HFFc6 (cell line): ENCODE data around the gene ANAPC2. TPM values are rescaled to one million over a fixed set of nuclear protein-coding genes. Genes with fewer than 3 reads are reported as not detected.
A peak's percentile ranks its signal among the peaks of the same experiment; 100 is the strongest.

Source experiments
- DNase-seq: peaks from one replicate; pipeline ENCODE4 v3.0.0-alpha.2; 2018
- H3K27ac Mint-ChIP-seq: 2 replicates; pipeline ENCODE4 v1.8.0; 2020; ENCODE audit warnings: mild to moderate bottlenecking, mixed read lengths
- H3K27me3 Mint-ChIP-seq: 2 replicates; pipeline ENCODE4 v1.8.0; 2021; ENCODE audit warnings: mild to moderate bottlenecking, moderate library complexity, mixed read lengths; ENCODE audit not compliant: insufficient read depth
- H3K36me3 Mint-ChIP-seq: 2 replicates; pipeline ENCODE4 v1.8.0; 2021; ENCODE audit warnings: low read depth, mixed read lengths
- H3K4me1 Mint-ChIP-seq: 2 replicates; pipeline ENCODE4 v1.8.0; 2020; ENCODE audit warnings: low read depth, mixed read lengths
- H3K4me3 Mint-ChIP-seq: 2 replicates; pipeline ENCODE4 v1.8.0; 2020; ENCODE audit warnings: mild to moderate bottlenecking, moderate library complexity, mixed read lengths
- H3K9me3 Mint-ChIP-seq: 2 replicates; pipeline ENCODE4 v1.8.0; 2020; ENCODE audit warnings: mild to moderate bottlenecking, mixed read lengths
- microRNA-seq: library from miRNA; unstranded; fragments of <30 nt; microRNA quantifications from one replicate; pipeline ENCODE4, GENCODE V29; 2019
- total RNA-seq, 6 experiments: library from RNA; stranded (reverse); fragmentation: NEBNext Ultra II Directional; extraction: Animal tissue kit (Norgen Biotek cat#: 25700); gene quantifications; 2 replicates in 1 of 6; 3 replicates in 5 of 6; pipeline ENCODE4 v1.2.3, GENCODE V29; 2021
- TF ChIP-seq, protein P1 (sequence below): fragments of 200-600 bp; sonication (generic); IDR thresholded peaks from 2 replicates; pipeline ENCODE4 v1.5.0; 2021; ENCODE audit warnings: antibody characterized with exemption, mild to moderate bottlenecking

The ANAPC2 gene
- total RNA-seq, 6 experiments from 2014 or later, result 34.8 to 41.5 (median 37.4) TPM

GRCh38 chr9:137128862-137129455 lies 59.4 kb downstream of the ANAPC2 start:
- H3K27ac Mint-ChIP-seq, result peak overlapping the region; percentile 65
- no peaks in the 10 kb centered on the region; the same call in none of the 2 replicates for H3K27me3 Mint-ChIP-seq
- peaks cover 10% of the 10 kb centered on the region for H3K36me3 Mint-ChIP-seq
- DNase-seq, result no peak
- H3K4me3 Mint-ChIP-seq, result peak overlapping the region; percentile 88
- H3K9me3 Mint-ChIP-seq, result no peaks in the 10 kb centered on the region
- TF ChIP-seq, protein P1, sequence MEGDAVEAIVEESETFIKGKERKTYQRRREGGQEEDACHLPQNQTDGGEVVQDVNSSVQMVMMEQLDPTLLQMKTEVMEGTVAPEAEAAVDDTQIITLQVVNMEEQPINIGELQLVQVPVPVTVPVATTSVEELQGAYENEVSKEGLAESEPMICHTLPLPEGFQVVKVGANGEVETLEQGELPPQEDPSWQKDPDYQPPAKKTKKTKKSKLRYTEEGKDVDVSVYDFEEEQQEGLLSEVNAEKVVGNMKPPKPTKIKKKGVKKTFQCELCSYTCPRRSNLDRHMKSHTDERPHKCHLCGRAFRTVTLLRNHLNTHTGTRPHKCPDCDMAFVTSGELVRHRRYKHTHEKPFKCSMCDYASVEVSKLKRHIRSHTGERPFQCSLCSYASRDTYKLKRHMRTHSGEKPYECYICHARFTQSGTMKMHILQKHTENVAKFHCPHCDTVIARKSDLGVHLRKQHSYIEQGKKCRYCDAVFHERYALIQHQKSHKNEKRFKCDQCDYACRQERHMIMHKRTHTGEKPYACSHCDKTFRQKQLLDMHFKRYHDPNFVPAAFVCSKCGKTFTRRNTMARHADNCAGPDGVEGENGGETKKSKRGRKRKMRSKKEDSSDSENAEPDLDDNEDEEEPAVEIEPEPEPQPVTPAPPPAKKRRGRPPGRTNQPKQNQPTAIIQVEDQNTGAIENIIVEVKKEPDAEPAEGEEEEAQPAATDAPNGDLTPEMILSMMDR, result no peak
- H3K4me1 Mint-ChIP-seq, result peaks cover 22% of the 10 kb centered on the region

- no peaks in the 10 kb centered on the region; the same call in none of the 2 replicates for H3K27me3 Mint-ChIP-seq
- peaks cover 10% of the 10 kb centered on the region for H3K36me3 Mint-ChIP-seq
- H3K4me3 Mint-ChIP-seq, result peak overlapping the region; percentile 88
- DNase-seq, result no peak
- H3K27ac Mint-ChIP-seq, result peak overlapping the region; percentile 65
- TF ChIP-seq, protein P1, result no peak
- no peaks in the 10 kb centered on the region for H3K9me3 Mint-ChIP-seq
- peaks cover 22% of the 10 kb centered on the region for H3K4me1 Mint-ChIP-seq
Measured at GRCh38 chr9:137128158-137128861, 60.0 kb downstream of the ANAPC2 start.

- peak overlapping the region; percentile 48 for H3K27ac Mint-ChIP-seq
- DNase-seq, result no peak
- peaks cover 22% of the 10 kb centered on the region for H3K4me1 Mint-ChIP-seq
- H3K4me3 Mint-ChIP-seq, result peak overlapping the region; percentile 88
- H3K9me3 Mint-ChIP-seq, result no peaks in the 10 kb centered on the region
- H3K27me3 Mint-ChIP-seq, result no peaks in the 10 kb centered on the region; the same call in none of the 2 replicates
- TF ChIP-seq, protein P1, result no peak
- H3K36me3 Mint-ChIP-seq, result peaks cover 10% of the 10 kb centered on the region
Measured at GRCh38 chr9:137127301-137128157, 60.8 kb downstream of the ANAPC2 start.

DNA sequence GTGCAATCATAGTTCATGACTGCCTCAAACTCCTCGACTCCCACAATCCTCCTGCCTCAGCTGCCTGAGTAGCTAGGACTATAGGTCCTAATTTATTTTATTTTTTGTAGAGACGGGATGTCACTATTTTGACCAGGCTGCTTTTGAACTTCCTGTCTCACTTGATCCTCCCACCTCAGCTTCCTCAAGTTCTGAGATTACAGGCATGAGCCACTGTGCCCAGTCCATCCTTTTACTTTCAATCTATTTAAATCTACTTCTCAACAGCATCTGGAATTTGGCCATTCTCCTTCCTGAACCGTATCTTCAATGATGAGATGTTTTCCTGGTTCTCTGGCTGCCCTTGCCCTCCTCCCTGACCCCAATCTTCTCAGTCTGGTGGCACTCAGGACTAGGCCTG lies 61.6 kb downstream of the ANAPC2 start:
- H3K27ac Mint-ChIP-seq, result peak overlapping the region; percentile 48
- H3K27me3 Mint-ChIP-seq, result no peaks in the 10 kb centered on the region; the same call in none of the 2 replicates
- no peak overlapping the region for H3K4me3 Mint-ChIP-seq
- H3K9me3 Mint-ChIP-seq, result no peaks in the 10 kb centered on the region
- H3K36me3 Mint-ChIP-seq, result peaks cover 10% of the 10 kb centered on the region
- H3K4me1 Mint-ChIP-seq, result peaks cover 27% of the 10 kb centered on the region
- TF ChIP-seq, protein P1, result no peak
- DNase-seq, result no peak

Small RNA genes within 50 kb of the gene (microRNA-seq; reads per million reads assigned to microRNA genes)
- gene MIR3621, result not detected

Other genes starting within 250 kb of the ANAPC2 start
- 100 to 1,000 TPM in 1 of 6 experiments, 10 to 100 TPM in 5; 89.1 to 102 (median 94.4) TPM for gene FBXW5, start 243.8 kb downstream of the ANAPC2 start, total RNA-seq
- 1 to 10 TPM in 3 of 6 experiments, under 1 TPM in 3; 0.51 to 1.8 (median 0.97) TPM for gene C8G, start 243.3 kb downstream of the ANAPC2 start, total RNA-seq
- gene LCN12, start 236.3 kb downstream of the ANAPC2 start, total RNA-seq, result under 1 TPM in 2 of 6 experiments, not detected in 4; 0.14 to 0.31 TPM
- gene PTGDS, start 211.1 kb downstream of the ANAPC2 start, total RNA-seq, result not detected
- gene LCNL1, start 205.6 kb downstream of the ANAPC2 start, total RNA-seq, result not detected
- gene PAXX, start 196.1 kb downstream of the ANAPC2 start, total RNA-seq, result 10 to 100 TPM; 26.0 to 42.6 (median 29.0) TPM
- gene CLIC3, start 192.0 kb downstream of the ANAPC2 start, total RNA-seq, result 10 to 100 TPM in 2 of 6 experiments, 1 to 10 TPM in 4; 2.7 to 14.6 (median 4.0) TPM
- gene ABCA2, start 160.3 kb downstream of the ANAPC2 start, total RNA-seq, result 10 to 100 TPM; 18.3 to 36.3 (median 23.6) TPM
- gene FUT7, start 156.5 kb downstream of the ANAPC2 start, total RNA-seq, result not detected
- gene NPDC1, start 142.4 kb downstream of the ANAPC2 start, total RNA-seq, result 100 to 1,000 TPM; 112 to 197 (median 119) TPM
- gene ENTPD2, start 134.5 kb downstream of the ANAPC2 start, total RNA-seq, result under 1 TPM in 3 of 6 experiments, not detected in 3; 0.12 to 0.28 (median 0.16) TPM
- 10 to 100 TPM in 5 of 6 experiments, 1 to 10 TPM in 1; 7.7 to 14.8 (median 11.3) TPM for gene SAPCD2, start 118.0 kb downstream of the ANAPC2 start, total RNA-seq
- gene UAP1L1, start 111.0 kb downstream of the ANAPC2 start, total RNA-seq, result 10 to 100 TPM in 5 of 6 experiments, 1 to 10 TPM in 1; 9.4 to 13.1 (median 10.6) TPM
- gene MAN1B1, start 101.6 kb downstream of the ANAPC2 start, total RNA-seq, result 10 to 100 TPM; 70.1 to 90.2 (median 77.6) TPM
- gene DPP7, start 73.8 kb downstream of the ANAPC2 start, total RNA-seq, result 10 to 100 TPM; 47.5 to 90.2 (median 51.1) TPM
- 1 to 10 TPM in 1 of 6 experiments, under 1 TPM in 2, not detected in 3; 0.51 to 1.1 (median 0.66) TPM for gene GRIN1, start 49.4 kb downstream of the ANAPC2 start, total RNA-seq
- gene LRRC26, start 18.5 kb downstream of the ANAPC2 start, total RNA-seq, result not detected
- not detected for gene TMEM210, start 16.5 kb downstream of the ANAPC2 start, total RNA-seq
- gene SSNA1, start 116 bp upstream of the ANAPC2 start, total RNA-seq, result 10 to 100 TPM; 76.7 to 82.8 (median 82.1) TPM
- 10 to 100 TPM in 4 of 6 experiments, 1 to 10 TPM in 2; 9.9 to 18.1 (median 13.3) TPM for gene TPRN, start 12.2 kb upstream of the ANAPC2 start, total RNA-seq
- gene TMEM203, start 17.1 kb upstream of the ANAPC2 start, total RNA-seq, result 10 to 100 TPM; 38.7 to 47.4 (median 40.1) TPM
- 10 to 100 TPM; 13.1 to 17.3 (median 16.6) TPM for gene NDOR1, start 17.1 kb upstream of the ANAPC2 start, total RNA-seq
- gene RNF208, start 33.7 kb upstream of the ANAPC2 start, total RNA-seq, result 1 to 10 TPM; 2.5 to 3.8 (median 3.4) TPM
- under 1 TPM; 0.41 to 0.97 (median 0.68) TPM for gene CYSRT1, start 36.6 kb upstream of the ANAPC2 start, total RNA-seq
- gene RNF224, start 38.9 kb upstream of the ANAPC2 start, total RNA-seq, result not detected
- gene SLC34A3, start 42.3 kb upstream of the ANAPC2 start, total RNA-seq, result not detected
- 100 to 1,000 TPM; 415 to 760 (median 681) TPM for gene TUBB4B, start 52.7 kb upstream of the ANAPC2 start, total RNA-seq
- gene STPG3, start 62.7 kb upstream of the ANAPC2 start, total RNA-seq, result not detected
- gene NELFB, start 66.8 kb upstream of the ANAPC2 start, total RNA-seq, result 10 to 100 TPM; 48.5 to 59.9 (median 52.7) TPM
- 10 to 100 TPM; 58.4 to 76.2 (median 62.2) TPM for gene TOR4A, start 89.2 kb upstream of the ANAPC2 start, total RNA-seq
- gene NRARP, start 113.7 kb upstream of the ANAPC2 start, total RNA-seq, result under 1 TPM in 5 of 6 experiments, not detected in 1; 0.09 to 0.36 (median 0.17) TPM
- 10 to 100 TPM in 1 of 6 experiments, 1 to 10 TPM in 5; 6.4 to 10.6 (median 8.7) TPM for gene EXD3, start 234.6 kb upstream of the ANAPC2 start, total RNA-seq
- under 1 TPM in 5 of 6 experiments, not detected in 1; 0.09 to 0.36 (median 0.20) TPM for gene NOXA1, start 234.8 kb upstream of the ANAPC2 start, total RNA-seq